Ureter (tissue), 1 donor: Measurements from ENCODE around the gene MAGI2. TPM values are rescaled to one million over a fixed set of nuclear protein-coding genes. Genes with fewer than 3 reads are reported as not detected.
"Not testable (repeated sequence)": the region's sequence is repeated elsewhere in the genome, so short reads cannot be mapped to it uniquely, and the experiment has no call there.

Experiments
- DNase-seq: peaks from one replicate; pipeline ENCODE4 v3.0.0-alpha.2; 2020; ENCODE audit warnings: low spot score
- total RNA-seq: library from RNA; stranded (reverse); gene quantifications from one replicate; pipeline ENCODE4 v1.2.4, GENCODE V29; 2023
- donor health status: DM: yes; HTN: yes; CAD: no.

The MAGI2 gene
- total RNA-seq, 1 donor from 2014 or later: 25.3 TPM

DNA sequence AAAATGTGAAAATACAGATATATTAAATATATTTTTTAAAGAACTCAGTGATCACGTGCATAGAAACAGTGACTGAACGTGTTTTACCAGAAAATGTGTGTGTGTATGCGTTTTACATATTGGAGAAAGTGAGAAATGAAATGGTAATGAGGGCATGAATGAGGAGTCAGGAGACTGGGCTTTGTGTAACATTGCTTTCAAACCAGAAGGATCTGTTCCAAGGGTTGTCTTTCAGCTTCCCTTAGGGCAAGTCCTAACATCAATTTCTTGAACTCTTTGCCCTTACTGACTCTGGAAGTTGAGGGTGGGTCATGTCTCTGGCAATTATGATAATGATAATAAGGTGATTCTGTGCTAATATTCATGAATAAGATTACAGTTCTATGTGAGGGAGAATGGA is 1097.6 kb downstream of the MAGI2 start:
- no peak for DNase-seq

DNA sequence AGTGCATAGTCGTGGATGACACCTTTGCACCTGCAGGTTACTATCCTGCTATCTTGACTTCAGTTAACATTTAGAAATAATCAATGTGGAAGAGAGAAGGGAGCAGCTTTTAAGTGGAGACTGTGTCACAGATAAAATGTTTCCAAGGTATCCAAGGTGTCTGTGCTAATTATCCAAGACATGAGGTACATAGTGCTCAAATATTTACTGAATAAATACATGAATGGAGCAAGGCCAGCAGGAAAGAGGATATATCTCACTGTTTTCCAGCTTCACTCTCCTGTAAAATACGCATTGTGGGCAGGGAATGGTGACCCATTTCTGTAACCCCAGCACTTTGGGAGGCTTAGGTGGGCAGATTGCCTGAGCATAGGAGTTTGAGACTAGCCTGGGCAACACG is 1102.5 kb downstream of the MAGI2 start:
- no peak for DNase-seq

DNA sequence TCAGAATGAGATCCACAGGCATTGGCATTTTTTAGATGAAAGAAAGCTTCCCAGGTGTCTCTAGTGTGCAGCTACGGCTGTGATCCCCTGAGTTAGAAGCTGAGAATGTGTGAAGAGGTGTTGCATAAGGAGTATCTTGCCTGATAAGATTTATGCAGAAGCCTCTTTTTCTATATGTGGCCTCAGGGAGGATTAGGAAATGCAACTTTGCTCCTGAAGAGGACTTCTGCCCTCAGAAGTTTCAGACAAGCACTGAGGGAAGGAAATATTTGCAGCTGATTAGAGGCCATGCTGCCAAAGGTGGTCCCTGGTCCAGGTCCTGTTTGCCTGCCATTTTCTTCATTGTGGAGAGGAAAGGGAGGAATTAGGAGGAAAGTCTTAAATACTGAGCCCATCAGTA is 1103.1 kb downstream of the MAGI2 start:
- no peak for DNase-seq

DNA sequence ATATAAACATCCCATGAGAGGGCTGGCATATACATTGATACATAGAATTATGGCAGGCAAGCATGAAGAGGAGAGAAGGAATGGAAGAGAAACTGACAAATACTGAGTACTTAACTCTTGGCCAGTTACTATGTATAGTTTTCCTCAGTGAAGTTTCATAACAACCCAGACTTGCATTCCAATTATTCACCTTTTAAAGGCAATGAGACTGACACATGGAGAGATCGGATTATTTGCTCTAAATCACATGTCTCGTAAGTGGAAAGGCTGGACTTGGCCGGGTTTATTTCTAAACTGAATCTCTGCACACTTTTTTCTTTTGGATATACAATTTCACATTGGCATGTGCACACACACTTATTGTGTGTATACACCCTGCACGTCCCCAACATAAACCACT is 1106.6 kb downstream of the MAGI2 start:
- DNase-seq: no peak

DNA sequence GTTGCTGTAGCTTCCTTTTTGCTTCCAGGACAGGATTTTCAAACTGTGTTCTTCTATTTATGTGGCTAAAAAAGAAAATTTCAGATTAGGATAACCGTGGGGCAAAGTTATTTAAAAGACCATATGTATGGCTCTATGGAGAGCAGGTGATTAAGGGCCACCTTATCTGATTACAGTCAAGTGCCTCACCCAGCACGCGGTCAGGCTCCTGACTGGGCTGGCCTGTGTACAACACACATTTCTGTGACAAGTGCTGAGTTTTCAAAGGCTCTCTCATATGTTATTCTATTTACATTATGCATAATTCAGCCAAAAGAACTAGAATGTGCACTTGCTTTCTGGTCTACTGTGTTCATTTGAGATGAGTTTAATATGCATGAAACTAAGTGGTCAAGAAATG is 1107.5 kb downstream of the MAGI2 start:
- DNase-seq: no peak

DNA sequence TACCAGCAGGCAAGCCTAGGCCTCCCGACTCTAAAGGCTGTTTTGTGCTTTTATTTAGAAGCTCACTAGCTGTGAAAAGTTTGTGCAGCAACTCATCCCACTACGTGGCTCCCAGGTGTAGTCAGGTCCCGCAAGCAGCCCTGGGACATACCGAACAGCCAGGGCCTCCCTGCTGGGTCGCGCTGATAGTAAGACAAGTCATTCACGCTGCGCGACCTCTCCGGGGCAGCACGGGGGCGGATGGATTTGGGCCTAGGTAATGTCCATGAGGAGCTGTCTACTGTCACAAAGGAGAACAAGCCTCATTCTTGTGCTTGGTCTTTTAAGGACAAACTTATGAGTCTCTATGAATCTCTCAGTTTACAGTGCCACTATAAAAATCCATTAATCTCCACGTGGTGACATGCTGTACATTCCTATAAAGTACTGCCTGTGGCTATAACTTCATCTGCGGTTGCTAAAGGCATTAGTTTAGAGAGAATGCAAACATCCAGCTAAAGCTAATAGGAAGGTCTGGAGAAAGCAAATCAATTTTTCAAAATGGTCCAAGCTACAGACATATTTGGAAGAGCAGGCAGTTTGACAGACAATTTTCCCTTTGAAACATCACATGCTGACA is 1108.1 kb downstream of the MAGI2 start:
- DNase-seq: no peak

DNA sequence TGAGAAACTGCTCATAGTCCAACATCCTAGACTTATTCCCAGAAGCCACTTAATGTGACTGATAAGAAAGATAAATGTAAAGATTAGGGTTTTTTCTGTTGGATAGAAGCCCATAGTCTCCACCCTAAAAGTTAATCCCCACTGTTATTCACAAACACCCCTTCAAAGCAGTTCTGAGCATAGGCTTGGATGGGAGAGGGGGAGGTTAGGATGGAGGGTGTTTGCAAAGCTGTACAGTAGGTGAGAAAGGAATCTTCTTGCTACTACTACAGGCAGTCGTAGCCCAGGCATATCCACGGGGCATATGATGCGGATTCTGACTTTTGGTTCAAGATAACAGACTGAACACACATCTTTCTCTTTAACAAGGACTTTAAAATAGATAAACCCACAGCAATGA is 1119.0 kb downstream of the MAGI2 start:
- no peak for DNase-seq

DNA sequence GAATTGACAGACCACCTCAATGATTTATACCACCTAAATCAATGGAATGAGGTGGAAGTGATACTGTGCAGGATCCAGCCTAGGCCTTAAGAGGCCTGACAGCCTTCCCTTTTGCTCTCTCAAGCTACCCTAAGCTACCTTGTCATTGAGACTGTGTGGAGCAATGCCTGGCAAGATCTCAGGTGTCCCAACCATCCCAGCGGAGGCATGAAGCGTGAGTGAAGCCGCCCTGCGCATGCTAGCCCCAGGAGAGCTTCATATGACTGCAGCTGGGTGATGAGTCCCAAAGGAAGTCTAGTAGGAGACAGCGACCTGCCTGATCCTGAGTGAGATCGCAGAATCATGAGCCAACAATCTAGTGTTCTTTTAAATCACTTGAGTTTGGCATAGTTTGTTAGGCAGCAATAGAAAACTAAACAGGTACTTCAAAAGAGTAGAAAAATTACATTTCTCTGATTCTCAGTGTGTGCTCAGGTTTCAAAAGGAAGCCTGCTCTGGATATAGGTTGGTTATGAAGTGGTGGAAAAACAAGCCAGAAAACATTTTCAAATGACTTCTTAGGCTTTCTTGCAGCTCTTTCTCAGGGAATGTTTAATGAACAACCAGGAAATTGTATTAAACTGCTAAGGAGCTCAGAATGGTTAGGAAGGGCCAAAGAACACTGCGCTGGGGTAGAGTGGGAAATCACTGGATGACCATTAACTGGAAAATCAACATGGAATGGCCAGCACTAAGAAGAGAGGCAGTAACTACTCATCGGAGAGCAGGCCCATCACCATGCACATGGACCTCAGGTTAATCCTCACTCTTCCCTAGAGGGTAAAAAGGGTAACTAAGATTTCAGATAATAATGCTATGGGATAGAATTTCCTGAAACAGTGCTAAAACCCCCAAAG is 1119.7 kb downstream of the MAGI2 start:
- DNase-seq: no peak

DNA sequence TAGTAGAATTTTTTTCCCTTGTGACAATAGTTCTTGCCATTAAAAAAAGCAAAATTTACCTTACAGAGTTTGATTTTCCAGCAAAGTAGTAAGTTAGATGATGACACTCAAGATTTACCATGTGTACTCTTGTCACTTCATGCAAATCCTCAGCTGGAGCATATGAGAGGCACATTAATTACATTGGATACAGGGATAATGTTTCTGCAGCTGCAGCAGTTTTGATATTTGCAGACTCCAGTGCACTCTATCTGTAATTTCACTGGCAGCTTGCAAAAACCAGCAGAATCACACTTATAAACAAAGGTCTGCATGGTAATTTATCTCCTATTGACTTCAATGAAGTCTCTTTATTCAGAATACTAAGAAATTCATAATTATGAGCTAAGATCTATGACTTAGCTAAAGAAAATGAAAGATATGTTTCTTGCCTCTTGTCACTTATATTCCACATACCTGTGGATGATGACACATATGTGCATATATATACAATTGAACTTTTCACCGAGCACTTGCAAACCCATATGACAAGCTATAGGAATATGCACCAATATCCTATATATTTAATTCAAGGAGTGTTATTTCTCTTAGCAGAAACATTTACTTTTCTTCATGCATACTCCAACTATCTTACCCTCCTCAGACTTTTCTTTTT is 1124.3 kb downstream of the MAGI2 start:
- no peak for DNase-seq

DNA sequence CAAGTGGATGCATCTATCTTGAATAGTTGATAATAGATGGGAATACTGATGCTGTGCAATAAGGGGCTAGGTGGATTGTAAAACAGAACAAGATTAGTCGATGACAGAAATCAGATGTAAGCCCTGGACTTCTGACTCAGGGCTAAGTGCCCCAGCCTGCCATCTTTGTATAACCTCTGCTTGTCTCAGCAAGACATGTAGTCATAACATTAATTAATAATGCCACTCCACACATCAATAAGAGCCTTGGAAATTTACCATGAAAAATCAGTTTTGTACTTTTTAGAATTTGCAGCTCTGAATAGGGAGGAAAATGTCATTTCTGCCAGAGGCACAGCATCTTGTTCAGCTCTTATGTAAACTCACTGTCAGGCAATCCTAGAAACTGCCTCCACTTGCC is 1125.7 kb downstream of the MAGI2 start:
- DNase-seq: no peak

DNA sequence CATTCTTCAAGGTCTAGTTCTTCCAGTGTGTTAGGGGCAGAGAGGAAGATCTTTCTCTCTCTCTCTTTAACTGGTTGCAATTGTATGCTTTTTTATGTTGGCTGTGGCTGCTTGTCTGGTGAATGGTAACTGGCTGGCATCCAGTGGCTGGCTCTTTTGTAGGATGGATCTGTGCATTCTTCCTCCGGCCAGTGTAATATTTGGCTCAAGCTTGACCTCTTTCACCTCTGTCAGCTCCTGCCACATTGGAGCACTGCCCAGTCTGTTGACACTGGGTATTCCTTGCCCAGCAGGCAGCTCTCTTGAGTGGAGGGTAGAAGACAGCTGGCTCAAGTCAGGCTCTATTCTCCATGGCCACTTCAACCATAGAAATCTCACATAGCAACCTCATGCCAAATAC is 1126.6 kb downstream of the MAGI2 start:
- no peak for DNase-seq

DNA sequence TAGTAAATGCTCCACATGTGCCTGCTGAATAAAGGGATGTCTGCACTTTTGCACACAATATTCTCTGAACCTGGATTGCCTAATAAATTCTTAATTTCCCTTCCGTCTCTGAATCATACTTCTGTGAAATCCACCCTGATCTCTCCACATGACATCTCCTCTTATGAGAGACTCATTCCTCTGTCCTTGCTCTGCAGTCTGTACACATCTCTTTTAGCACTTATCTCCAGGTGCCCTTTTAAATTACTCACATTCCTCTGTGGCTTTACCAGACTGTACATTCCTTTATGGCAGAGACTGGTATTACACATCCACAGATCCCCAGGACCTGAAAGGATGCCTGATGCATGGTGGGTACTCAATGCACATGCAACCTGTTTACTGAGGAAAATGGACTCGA is 1127.3 kb downstream of the MAGI2 start:
- DNase-seq: no peak

DNA sequence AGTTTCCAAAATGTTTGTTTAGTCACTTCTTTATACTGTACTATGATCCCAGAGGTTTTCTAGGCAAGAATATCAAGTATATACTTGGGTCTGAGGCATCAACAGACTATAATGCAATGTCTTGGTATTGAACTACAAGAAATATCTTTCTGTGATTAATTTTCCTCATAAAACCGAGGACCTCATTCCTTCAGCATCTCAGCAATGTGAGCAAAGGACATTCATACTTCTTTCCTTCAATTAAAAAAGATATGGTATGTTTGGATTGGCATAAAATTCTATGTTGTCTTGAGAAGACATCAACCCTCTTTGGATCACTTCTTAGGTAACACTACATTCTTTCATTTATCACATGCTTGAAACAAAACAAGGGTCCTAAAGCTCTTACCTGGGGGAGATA is 1130.3 kb downstream of the MAGI2 start:
- no peak for DNase-seq

DNA sequence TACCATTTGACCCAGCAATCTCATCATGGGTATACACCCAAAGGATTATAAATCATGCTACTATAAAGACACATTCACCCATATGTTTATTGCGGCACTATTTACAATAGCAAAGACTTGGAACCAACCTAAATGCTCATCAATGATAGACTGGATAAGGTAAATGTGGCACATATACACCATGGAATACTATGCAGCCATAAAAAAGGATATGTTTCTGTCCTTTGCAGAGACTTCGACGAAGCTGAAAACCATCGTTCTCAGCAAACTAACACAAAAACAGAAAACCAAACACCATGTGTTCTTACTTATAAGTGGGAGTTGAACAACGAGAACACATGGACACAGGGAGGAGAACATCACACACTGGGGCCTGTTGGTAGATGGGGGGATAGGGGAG is 1131.2 kb downstream of the MAGI2 start:
- DNase-seq: not testable (repeated sequence)

DNA sequence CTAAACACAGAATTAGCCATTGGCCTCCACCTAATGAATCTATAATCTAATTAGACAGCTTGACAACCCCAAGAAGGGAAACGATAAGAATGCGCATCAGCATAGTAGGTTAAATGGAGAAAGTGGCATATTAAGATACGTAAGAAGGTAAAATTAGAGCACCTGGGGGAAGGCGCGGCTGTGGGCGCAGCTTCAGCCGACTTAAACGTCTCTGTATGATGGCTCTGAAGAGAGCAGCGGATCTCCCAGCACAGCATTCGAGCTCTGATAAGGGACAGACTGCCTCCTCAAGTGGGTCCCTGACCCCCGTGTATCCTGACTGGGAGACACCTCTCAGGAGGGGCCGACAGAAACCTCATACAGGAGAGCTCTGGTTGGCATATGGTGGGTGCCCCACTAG is 1136.1 kb downstream of the MAGI2 start:
- DNase-seq: no peak

DNA sequence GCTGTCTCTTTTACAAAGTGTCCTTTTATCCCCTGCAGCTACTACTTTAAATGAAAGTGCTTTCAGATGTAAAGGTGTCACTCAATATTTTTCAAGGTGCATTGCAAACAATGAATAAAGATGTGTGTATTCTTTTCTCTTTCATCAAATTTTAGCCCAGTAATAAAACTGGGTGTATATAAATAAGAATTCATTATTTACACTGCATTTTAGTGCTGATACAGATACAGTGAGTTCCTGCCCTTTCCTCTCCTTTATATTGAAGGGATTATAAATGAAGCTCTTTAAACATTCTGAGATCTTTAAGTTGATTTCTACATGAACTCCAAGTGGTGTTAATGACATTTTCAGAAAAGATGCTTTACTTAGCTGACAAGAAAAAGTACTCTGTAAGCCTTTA is 1137.4 kb downstream of the MAGI2 start:
- DNase-seq: no peak

DNA sequence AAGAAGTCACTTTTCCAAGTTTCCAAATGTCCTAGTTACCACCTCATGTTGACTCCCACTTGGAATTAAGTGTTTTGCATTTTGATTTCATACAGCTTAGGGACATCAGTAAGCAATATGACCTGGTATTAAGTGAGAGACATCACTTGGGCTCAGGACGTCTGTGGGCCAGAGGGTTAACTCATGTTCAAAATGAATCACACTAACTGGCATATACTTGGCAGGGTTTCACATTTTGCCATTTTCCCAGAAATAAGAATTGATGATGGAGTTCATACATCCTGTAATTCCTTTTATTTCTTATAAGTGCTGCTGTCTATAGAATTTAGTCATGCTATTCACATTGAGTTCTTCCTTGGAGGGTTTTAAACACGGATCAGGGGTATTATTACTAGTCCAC is 1138.3 kb downstream of the MAGI2 start:
- DNase-seq: no peak

DNA sequence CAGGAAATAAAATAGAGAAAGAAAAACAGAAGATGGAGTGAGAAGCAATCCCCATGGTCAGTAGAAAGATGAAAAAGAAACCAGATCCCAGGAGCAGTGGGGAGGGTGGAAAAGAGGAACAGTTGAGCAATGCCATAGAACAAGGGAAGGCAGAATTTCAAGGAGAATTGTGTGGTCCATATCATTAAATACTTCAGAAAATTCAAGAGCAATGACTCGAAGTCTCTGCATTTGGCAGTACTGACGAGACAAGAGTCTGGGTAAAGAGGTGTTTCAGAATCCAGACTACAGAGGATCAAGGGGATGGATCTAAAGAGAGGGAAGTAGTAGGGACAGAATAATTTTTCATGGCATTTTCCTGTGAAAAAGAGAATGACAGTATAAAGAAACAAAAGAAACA is 1142.3 kb downstream of the MAGI2 start:
- DNase-seq: no peak

DNA sequence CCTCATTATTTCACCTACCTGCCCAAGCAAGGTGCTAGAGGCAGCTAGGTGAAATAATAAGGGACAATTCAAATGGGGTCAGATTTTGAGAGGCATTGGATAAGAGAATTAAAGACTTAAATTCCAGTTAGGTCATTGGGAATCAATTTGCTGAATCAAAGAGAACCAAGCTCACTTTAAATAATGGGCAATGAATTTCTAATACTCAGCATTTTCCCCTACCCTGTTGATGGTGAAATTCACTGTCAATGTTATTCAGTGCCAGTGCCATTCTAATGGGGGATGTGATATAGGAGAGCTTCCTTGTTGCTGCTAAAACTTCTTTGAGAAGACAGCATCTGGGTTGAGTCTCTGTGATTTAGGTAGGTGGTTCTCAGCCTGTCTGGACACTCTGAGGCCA is 1145.6 kb downstream of the MAGI2 start:
- DNase-seq: no peak

DNA sequence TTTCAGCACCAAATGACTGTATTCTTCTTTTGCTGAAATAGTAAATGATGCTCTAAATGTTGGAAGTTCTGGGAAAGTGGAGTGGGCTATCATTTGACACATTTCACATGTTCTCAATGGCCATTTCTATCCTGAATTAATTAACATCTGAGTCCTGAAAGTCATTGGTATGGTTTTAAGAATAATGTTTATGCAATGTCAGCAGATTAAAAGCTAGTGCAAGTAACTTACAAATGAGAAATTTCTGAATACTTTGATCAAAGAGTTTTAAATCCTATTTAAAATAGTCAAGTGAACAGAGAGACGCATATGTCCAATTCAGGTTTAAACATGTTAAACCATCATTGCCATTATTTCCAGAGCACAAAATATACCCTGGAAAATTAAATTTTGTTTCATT is 1146.8 kb downstream of the MAGI2 start:
- no peak for DNase-seq

DNA sequence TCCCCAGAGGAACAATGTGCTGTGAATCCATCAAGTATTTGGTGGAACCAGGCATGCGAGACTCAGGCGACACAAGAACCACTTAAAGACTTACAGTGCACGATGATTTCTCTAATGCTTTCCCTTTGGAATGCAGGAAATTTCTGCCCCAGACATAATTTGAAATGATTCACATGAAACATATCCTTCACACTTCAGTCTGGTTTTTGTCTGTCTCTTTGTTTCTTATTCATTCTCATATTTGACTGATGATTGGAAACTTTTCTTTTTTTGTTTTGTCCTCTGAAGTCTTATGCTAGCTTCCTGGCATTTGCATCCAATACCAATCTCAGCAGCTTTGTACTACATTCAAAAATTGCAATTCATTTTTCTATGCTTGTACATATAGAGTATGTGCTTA is 1152.1 kb downstream of the MAGI2 start:
- no peak for DNase-seq

DNA sequence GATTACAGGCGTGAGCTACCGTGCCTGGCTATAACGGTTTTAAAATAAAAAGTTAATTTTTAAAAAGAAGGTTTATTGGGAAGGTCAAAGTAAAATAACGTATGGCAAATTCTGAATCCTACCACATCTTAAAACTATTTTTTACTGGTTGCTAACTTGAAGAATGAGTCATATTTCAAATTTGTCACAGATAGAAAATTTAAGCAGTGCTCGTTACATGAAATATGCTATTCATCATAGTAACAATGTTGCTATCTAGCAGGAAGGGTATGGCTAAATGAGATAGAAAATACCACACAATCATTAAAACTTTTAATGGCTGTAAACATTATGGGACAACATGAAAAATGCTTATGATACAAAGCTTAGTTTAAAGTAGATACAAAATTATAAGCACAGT is 1154.4 kb downstream of the MAGI2 start:
- no peak for DNase-seq
